Activated naive CD4-positive, alpha-beta T cell (primary cell): ENCODE measurements around the gene MNX1.
A peak's percentile ranks its signal among the peaks of the same experiment; 100 is the strongest.

ENCODE experiments used
- DNase-seq, 4 experiments: peaks; one replicate each; lab custom pipeline; 2025; lab: John Stamatoyannopoulos, UW

The MNX1 gene

DNA sequence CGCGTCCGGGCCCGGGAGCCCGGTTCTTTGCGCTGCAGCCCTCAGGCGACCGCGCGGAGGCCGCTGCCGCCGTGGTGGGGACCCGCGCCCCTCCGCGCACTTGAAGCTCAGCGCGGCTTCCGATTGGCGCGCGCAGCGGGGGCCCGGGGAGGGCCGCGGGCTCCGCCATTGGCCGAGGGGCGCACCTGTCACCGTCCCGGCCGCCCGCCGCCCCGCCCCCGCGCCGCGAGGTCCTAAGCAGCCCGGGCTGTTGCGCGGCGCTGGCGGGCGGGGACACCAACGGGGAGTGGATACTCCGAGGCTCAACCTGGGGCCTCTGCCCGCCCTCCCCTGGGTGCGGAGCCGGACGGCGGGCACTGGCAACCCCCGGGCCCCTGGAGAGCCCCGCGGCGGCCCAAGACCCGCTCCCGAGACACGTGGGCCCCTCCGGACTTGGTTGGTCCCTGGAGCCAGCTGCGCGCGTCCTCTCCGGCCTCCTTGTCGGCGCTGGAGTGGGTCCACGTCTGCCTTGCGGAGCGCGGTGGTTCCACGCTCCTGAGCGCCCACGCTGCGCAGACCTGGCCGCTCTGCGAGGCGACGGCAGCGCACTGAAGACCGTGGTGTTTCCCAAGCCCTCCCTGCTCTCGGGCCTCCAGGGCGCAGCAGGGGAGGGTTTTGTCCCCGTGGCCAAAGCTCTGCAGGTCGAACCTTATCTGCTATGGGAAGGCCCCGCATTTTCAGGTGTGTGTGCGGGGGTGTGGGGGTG lies at the start of gene MNX1:
Gene MNX1 (minus strand): TSS at position 76 of the 745 bp plus-strand sequence. CDS start 313 bp downstream, outside the sequence.
- DNase-seq, result peak in 1 of 4 experiments; percentile 18

DNA sequence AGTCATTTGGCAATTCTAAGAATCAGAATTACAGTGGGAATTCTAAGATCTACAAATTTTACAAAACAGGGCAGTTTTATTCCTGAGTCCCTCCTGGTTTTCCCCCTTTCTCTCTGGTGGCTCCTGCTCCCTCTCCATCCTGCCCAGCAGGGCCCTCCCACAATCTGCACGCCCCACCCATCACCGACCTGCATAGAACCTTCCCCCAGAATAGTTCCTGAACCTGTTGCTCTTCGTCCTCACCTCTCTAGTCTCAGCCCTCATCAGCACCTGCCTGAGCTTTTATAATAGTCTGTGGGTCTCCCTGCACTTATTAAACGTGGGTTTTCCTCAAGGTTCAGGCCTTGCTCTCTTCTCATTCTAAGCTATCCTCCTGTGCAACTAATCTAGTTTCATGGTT lies 49.1 kb upstream of the MNX1 start:
- no peak for DNase-seq

DNA sequence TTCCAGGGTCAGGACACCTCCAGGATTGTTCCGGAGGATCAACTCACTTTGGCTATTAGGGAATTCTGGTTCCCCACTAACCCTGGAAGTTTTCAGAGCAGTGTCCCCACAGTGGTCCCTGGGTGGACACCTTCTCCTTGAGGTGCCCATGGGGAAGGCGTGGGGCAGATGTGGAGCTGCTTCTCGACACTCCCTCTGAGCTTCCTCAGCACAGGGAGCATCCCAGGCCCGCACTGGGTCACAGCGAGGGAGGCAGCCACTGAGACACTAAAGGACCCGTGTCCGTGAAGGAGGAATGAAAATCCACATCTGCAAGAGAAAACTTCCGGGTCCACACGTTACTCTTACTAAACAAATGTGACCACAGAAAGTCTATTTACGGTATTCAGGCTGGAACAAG lies 48.2 kb upstream of the MNX1 start:
- no peak for DNase-seq

DNA sequence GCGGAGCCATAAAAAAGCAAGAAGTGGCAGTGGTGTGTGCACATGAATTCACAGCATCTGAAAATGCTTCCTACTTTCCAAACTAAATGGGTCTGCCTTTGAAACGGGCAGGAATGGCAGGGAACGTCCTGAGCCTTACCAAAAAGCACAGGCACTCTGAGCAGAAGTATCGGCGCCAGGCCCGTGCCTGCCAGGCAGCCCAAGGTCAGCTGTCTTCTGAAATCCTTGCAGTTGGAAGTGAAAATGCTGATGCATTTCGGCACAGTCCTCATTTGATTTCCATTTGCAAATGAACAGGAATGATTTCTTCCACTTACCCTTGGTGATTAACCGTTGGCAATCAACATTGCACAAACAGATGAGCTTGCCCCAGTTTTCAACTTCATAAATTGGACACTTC lies 47.6 kb upstream of the MNX1 start:
- DNase-seq, result no peak

DNA sequence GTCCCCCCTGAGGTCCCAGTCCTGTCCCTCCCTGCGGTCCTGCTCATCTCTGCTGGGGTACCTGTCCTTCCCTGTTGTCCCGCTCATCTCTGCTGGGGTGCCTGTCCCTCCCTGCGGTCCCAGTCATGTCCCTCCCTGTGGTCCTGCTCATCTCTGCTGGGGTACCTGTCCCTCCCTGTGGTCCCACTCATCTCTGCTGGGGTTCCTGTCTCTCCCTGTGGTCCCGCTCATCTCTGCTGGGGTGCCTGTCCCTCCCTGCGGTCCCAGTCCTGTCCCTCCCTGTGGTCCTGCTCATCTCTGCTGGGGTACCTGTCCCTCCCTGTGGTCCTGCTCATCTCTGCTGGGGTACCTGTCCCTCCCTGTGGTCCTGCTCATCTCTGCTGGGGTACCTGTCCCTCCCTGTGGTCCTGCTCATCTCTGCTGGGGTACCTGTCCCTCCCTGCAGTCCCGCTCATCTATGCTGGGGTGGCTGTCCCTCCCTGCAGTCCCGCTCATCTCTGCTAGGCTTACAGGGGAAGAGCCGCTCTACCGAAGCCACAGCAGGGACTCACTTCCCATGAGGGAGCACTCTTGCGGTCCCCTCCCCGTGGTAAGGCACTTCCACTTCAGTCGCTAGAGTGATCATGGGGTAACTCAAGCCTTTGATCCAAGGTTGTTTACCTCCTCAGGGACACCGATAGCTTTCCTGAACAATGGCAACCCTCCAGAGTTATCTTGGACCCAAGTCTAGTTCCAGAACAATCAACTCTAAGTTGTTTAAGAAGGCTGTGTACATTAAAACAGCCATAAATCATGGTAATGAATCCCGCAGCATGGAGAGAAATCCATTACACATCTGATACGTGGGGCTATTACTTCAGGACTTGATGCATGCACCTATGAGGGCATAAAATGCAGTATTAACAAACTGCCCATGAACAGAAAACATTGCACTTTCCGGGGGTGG lies 46.8 kb upstream of the MNX1 start:
- DNase-seq, result no peak

DNA sequence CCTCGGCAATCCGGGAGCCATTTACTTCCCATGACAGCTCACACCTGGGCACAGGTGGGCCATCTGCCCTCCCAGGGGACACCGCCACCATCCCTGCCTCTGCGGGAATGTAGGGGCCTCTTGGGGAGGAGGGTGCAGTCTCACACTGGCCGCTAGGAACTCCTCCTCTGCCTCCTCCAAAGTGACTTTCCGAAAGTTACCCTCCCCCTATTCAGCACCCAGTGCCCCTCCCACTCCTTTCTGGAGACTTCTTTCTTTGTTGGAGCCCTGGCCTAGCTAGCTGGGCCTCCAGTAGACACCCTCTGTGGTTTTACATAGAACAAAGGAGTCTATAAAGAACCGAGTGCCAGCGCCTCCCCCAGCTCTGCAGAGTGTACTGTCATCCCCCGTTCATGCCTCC lies 45.8 kb upstream of the MNX1 start:
- DNase-seq, result no peak

DNA sequence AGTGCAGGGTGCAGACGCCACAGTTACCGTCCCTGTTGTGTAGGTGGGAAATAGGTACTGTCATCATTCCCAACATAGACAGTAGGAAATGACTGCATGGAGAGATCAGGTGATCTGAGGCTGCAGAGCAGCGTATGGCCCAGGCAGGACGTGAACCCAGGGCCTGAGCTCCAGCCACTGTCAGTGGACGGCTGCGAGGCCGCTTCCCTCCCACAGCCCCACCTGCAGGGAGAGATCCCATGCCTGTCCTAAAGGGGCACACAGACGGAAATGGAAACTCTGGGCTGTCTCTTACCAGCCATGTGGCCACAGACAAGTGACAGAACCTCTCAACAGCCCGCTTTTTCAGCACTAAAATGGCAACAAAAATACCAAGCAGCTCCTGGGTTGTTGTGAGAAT lies 44.5 kb upstream of the MNX1 start:
- no peak for DNase-seq

DNA sequence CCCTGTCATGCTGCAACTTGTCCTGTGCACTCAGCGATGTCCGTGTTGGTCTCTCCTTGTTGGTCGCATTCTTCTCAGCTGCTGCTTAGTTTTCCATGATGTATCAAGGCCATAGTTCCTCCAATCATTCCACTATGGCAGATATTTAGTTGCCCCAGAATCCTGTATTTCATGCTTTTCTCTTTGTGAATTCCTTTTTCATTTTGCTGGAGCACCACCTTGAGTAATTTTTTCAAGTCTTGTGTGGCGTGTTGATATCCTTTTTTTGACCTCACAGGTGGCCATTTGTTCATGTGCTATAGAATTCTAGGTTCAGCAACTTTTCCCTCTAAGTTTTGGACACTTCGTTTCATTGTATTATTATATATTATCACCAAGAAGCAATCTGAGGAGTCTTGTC lies 42.7 kb upstream of the MNX1 start:
- no peak for DNase-seq

DNA sequence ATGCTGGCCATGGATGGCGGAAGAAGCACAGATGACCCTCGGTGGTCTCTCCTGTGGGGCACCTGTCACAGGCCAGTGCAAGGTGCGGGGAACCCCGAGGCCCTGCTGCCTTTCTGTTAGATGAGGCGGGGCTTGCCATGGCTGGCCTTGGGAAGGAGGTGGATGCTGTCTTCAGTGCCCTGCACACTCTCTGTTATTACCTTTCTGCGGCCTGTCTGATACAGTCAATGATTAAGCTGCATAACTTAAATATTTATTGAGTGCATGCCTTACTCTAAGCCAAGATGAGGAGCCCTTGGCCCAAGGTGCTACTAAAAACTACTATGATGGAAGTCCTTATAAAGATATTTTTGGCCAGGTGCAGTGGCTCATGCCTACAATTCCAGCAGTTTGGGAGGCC lies 36.7 kb upstream of the MNX1 start:
- no peak for DNase-seq

DNA sequence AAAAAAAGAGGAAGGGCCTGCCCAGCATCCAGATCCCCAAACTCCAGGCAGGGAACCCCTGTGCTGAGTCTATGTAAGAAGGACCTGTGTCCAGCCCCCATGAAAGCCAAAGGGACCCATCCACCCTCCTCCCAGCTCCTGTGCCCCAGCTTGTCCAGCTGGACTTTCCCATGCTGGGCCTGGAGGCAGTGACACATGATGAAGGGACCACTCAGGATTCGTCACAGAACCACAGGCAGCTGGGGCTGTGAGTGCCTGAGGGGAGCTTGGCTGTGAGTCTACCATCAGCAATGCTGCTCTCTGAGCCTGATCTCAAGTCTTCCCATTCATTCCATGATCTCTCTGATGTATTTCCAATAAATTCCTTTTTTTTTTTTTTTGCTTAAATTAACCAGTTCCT lies 36.2 kb upstream of the MNX1 start:
- DNase-seq, result no peak

DNA sequence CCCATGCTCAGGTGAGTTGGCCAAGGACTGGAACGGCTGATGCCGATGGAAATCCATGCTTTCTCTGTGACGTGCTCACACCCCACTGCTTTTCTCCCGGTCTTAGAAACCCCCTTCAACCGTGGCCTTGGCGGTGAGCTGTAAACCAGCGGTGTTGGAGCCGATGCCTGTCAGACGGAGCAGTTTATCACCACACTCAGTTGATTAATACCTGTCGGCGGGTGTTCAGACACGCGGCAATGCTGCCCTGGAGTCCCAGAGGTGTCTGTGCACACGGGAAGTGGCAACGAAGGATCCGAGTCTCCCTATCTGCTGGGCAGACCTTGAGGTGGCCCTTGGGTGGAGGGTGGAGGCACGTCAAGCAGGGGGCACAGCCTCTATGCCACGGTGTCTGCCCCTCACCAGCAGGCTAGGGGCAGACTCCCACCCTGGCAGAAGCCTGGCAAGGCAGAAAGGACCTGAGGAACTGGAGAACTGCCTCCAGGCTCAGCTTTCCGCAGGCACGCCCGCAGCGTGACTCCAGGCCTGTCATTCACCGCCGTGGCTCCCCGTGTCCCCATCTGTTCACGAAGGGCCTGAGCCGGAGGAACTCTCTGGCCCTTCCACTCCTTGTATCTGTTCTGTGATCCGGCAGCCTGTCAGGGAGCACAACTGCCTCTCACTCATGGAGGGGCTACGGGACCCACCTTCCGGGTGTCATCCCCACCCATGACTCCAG lies 34.6 kb upstream of the MNX1 start:
- no peak for DNase-seq

DNA sequence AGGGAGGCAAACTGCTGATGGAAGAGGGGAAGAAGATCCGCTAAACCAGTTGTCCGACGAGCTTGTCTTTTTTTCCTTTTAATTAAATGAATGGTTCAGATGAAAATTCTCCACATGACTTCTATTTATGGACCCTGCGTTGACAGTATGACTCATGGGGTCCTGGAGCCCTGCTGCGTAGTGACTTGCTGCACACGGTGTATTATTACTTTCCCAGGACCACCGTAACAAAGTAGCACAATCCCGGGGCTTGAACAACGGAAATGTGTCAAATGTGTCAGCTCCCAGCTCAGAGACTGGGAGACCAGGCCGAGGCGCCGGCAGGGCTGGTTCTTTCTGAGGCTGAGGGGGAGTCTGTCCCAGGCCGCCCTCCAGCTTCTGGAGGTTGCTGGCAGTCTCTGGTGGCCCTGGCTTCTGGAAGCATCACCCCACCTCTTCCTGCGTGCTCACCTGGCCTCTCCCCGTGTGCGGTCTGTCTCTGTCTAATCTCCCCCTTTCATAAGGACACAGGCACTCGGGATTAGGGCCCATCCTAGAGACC lies 33.8 kb upstream of the MNX1 start:
- DNase-seq, result no peak

DNA sequence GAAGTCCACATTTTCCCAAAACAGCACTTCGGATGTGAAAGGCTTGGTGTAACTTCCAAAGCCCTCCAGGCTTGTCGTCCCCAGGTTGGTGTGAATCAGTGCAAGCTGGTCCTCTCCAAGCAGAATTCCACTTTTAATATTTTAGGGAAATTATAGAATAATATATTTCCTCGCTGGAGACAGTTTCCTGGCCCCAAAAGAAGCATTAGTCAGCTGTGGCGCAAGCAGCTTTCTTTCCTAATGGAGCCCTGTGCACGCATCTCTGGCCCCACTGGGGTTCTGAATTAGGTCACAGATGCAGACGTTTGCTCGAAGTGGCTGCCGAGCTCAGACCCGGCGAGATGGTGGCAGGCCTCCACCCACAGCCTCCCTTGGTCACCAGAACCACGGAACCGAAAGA lies 33.3 kb upstream of the MNX1 start:
- no peak for DNase-seq

DNA sequence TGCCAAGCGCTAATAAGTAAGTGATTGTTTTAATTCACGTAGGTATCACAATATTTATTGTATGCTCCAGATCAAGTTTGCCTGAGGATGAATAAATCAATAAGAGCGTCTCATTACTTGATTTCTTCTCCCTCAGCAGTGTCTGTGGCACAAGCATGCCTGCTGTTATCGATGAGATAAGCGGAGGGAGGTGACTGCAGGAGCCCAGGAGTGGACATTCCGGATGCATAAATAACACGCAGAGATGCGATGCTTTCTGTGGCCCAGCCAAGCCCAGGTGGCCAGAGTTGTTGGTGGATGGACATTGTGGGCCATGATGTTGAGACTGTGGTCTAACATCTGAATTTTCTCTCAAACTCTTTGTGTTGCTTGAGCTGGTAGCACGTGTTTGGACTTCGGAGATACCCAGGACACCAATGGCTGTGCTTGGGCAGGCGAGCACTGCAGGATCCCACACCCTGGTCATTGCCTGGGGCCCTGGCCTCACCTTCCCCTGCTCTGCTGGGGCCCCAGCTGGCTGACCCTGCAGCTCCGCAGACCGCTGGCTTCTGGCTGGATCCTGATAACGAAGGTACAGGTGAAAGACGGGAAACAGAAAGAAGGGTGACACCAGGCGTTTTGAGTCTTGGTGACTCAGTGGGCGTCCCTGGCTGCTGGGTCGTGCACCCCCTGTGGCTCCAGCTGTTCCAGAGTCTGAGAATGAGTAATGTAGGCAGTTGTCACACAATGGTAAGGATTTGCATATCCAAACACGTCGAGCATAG lies 31.2 kb upstream of the MNX1 start:
- DNase-seq, result no peak

DNA sequence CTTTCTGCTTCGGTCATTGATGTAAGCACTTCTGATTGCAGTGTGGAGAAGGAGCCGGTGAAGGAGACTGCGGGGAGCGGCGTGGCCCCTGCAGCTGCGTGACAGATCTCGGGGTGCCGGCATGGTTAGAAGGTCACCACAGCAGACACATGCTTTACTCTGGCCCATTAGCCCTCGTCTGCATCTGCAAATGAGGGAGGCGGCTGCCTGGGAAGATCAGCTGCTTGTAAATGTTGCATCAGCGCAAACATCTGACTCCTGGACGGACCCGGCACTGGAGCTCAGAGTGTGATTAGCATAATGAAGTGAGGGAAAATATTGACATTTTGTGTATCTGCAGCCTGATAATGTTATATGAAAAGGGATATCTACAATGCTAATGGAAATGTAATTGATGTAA lies 30.5 kb upstream of the MNX1 start:
- no peak for DNase-seq

DNA sequence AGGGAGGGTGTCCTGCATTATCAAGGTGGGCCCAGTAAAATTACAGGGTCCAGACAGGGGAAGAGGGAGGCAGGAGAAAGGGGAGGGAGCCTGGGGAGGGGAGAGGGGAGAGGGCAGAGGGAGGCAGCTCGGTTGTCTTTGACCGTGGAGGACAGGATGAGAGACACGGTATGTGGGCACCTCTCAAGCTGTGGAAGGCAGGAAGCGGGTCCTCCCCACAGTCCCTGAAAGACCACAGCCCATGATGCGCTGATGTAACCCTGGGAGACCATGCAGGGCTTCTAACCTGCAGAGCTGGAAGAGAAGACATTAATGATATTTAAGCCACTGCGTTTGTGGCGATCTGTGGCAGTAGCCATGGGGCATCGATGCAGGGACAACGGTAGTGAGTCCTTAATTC lies 27.2 kb upstream of the MNX1 start:
- DNase-seq, result no peak

DNA sequence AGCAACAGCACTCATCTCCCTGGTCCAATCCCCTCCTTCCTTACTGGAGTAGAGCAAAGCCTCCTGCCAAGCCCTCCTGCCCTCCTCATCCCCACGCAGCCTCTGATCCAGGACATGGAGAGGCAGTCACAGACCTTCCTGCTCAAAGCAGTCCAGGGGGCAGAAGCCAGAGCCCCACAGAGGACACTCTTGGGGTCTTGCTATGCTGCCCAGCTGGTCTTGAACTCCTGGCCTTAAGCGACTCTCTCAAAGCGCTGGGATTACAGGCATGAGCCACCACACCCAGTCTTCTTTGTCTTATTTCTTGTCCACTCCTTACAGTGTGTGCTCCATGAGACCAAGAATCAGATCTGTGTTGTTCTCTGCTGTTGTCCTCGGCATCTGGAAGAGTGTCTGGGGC lies 26.6 kb upstream of the MNX1 start:
- DNase-seq, result no peak

DNA sequence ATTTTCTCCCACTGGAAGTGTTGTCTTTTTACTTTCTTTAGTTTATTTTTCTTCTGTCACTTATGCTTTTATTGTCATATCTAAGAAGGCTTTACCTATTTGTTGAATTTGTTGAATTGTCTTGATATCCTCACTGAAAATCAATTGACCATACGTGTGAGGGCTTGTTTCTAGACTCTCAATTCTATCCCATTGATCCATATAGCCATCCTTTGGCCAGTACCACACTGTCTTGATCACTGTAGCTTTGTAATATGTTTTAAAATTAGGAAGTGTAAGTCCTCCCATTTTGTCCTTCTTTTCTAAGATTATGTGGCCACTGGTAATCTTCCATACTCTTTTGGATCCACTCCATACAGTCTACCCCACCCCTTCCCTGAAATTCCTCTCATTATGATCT lies 25.5 kb upstream of the MNX1 start:
- DNase-seq, result no peak

DNA sequence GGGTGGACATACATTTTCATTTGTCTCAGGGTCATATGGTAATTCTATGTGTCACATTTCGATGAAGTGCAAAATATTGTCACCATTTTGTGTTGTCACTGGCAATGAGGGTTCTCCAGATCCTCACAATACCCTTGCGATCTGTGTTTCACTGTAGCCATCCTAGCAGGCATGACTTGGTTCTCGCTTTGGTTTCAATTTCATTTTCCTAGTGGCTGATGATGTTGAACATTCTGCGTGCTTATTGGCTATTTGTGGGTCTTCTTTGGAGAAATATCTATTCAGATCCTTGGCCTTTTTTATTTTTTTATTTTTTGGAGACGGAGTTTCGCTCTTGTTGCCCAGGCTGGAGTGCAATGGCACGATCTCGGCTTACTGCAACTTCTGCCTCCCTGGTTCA lies 24.8 kb upstream of the MNX1 start:
- DNase-seq, result no peak

DNA sequence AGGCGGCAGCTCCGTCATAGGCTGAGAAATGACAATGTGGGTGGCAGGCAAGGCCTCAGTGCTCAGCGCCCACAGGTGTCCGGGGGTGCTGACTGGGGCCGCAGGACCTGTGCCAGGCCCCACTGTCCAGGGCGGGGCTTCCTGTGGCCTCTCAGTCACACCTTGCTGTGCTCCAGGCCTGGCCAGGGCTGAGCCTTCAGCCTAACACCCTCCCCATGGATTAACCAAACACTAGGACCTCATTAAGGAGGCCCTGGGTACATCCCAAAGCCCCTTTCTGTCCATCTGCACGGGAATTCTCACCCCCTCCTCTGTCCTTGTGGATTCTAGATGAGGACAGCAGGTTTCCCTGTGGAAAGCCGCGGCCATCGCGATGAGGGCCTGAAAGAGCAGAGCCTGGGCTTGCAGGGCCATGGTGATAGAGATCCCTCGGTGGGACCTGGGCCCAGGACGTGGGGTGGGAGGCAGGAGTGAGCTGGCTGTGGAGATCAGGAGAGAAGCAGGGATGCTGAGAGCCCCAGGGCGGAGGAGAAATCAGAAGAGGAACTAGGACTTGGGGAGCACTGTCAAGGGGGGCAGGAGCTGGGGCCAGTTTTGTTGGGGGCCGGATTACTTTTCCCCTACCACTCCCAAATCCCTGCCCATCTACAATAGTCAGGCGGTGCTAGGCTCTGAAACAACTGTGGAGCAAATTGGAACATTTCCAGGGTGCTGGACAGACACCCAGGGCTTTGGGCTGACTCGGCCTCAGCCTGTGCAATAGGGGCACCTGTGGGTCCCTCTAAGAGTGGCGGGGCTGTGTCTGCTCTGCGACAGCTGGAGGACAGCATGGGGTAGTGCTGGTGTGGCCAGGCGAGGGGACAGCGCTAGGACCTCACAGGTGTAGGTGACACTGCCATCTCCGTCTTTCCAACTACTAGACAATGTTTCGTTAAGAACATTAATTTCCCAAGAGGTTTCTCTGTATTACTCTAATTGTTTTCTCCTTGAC lies 23.3 kb upstream of the MNX1 start:
- no peak for DNase-seq
